Activated CD8-positive, alpha-beta T cell treated with anti-CD3 and anti-CD28 coated beads for 36 hours (primary cell): ENCODE data around the gene SMTNL2. TPM values are rescaled to one million over a fixed set of nuclear protein-coding genes. Genes with fewer than 3 reads are reported as not detected.

Source experiments
- ATAC-seq: fragments of 200-7000 bp; cut with Tn5 transposase; one replicate; pipeline ENCODE4 v1.10.0; 2021; ENCODE audit warnings: mild to moderate bottlenecking, moderate library complexity
- CTCF ChIA-PET: fragments of 350-600 bp; sonication (Branson Sonifier 250); formaldehyde crosslinking; loops from one replicate; lab custom pipeline; 2021; ENCODE audit warnings: antibody characterized with exemption; lab: Charles Lee
- POLR2A ChIA-PET: fragments of 350-600 bp; sonication (Branson Sonifier 250); formaldehyde crosslinking; loops from one replicate; lab custom pipeline; 2021; ENCODE audit warnings: antibody characterized with exemption; lab: Charles Lee
- DNase-seq: peaks from one replicate; pipeline ENCODE4 v3.0.0-alpha.2; 2020
- H3K27ac Mint-ChIP-seq: one replicate; pipeline ENCODE4 v1.8.0; 2021; ENCODE audit warnings: mild to moderate bottlenecking, mixed read lengths
- H3K27me3 Mint-ChIP-seq: one replicate; pipeline ENCODE4 v1.8.0; 2021; ENCODE audit warnings: mixed read lengths
- H3K36me3 Mint-ChIP-seq: one replicate; pipeline ENCODE4 v1.8.0; 2021; ENCODE audit warnings: low read depth, mixed read lengths
- H3K4me1 Mint-ChIP-seq: one replicate; pipeline ENCODE4 v1.8.0; 2021; ENCODE audit warnings: low read depth, mixed read lengths
- H3K4me3 Mint-ChIP-seq: one replicate; pipeline ENCODE4 v1.8.0; 2021; ENCODE audit warnings: mild to moderate bottlenecking, moderate library complexity, mixed read lengths
- H3K9me3 Mint-ChIP-seq: one replicate; pipeline ENCODE4 v1.8.0; 2021; ENCODE audit warnings: mixed read lengths
- intact Hi-C: fragments of 100-400 bp; cut with micrococcal nuclease; formaldehyde crosslinking; loops from one replicate; pipeline ENCODE4 v1.10.0; 2022
- total RNA-seq, 2 experiments: library from RNA; stranded (reverse); gene quantifications; one replicate each; pipeline ENCODE4 v1.2.3, GENCODE V29; 2021
- TF ChIP-seq, protein P1 (sequence below): fragments of 200-600 bp; IDR thresholded peaks from one replicate; pipeline ENCODE4 v1.8.0; 2022; ENCODE audit warnings: antibody characterized with exemption, mild to moderate bottlenecking

SMTNL2 gene
- total RNA-seq, 2 experiments from 2014 or later = not detected

DNA sequence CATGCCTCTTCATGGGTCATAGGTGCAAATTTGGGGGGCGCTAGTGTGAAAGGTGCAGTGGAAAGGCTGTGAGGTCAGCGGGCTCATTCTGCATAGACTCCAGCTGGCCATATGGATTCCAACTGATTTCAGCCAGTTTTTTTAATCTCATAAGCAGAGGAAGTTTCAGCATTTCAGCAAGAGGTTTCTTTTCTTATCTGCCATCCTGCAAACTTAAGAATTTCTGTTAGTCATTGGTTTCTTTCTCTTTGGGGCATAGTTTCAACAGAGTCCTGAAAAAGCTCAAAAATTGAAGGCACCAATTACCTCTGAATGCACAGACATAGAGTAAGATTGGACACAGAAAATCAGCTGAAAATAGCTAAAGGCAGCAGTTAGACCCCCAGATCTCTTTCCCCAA lies 73.3 kb downstream of the SMTNL2 start:
- no peak for DNase-seq
- peaks cover 4% of the 10 kb centered on the region for H3K27me3 Mint-ChIP-seq
- no peak for ATAC-seq
- POLR2A ChIA-PET = no interaction called here
- H3K4me1 Mint-ChIP-seq = peaks cover 11% of the 10 kb centered on the region
- no peaks in the 10 kb centered on the region for H3K9me3 Mint-ChIP-seq
- H3K36me3 Mint-ChIP-seq = no peaks in the 10 kb centered on the region
- H3K4me3 Mint-ChIP-seq = no peak overlapping the region
- CTCF ChIA-PET = interaction anchor here (1.0 to 1.9 kb wide), 6 partner anchors 11 to 237 kb away, joined by 3 to 7 read pairs (median 4); no protein-coding TSS in a partner anchor
- intact Hi-C loops = no loop called here
- TF ChIP-seq, protein P1, sequence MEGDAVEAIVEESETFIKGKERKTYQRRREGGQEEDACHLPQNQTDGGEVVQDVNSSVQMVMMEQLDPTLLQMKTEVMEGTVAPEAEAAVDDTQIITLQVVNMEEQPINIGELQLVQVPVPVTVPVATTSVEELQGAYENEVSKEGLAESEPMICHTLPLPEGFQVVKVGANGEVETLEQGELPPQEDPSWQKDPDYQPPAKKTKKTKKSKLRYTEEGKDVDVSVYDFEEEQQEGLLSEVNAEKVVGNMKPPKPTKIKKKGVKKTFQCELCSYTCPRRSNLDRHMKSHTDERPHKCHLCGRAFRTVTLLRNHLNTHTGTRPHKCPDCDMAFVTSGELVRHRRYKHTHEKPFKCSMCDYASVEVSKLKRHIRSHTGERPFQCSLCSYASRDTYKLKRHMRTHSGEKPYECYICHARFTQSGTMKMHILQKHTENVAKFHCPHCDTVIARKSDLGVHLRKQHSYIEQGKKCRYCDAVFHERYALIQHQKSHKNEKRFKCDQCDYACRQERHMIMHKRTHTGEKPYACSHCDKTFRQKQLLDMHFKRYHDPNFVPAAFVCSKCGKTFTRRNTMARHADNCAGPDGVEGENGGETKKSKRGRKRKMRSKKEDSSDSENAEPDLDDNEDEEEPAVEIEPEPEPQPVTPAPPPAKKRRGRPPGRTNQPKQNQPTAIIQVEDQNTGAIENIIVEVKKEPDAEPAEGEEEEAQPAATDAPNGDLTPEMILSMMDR = no peak
- H3K27ac Mint-ChIP-seq = no peak overlapping the region

Other genes with a start within 250 kb of the SMTNL2 start
- gene UBE2G1, start 217.9 kb upstream of the SMTNL2 start, total RNA-seq = 10 to 100 TPM; 40.2 to 44.0 TPM
- 10 to 100 TPM; 24.7 to 25.7 TPM for gene SPNS3, start 150.6 kb upstream of the SMTNL2 start, total RNA-seq
- gene SPNS2, start 85.6 kb upstream of the SMTNL2 start, total RNA-seq = 1 to 10 TPM in 1 of 2 experiments, under 1 TPM in 1; 0.95 to 1.2 TPM
- gene MYBBP1A, start 29.1 kb upstream of the SMTNL2 start, total RNA-seq = 100 to 1,000 TPM; 104 to 107 TPM
- gene GGT6, start 24.0 kb upstream of the SMTNL2 start, total RNA-seq = not detected
- gene ALOX15, start 57.1 kb downstream of the SMTNL2 start, total RNA-seq = not detected
- 100 to 1,000 TPM; 108 to 117 TPM for gene PELP1, start 119.6 kb downstream of the SMTNL2 start, total RNA-seq
- gene ARRB2, start 126.1 kb downstream of the SMTNL2 start, total RNA-seq = 100 to 1,000 TPM; 163 to 176 TPM
- gene MED11, start 146.9 kb downstream of the SMTNL2 start, total RNA-seq = 10 to 100 TPM; 19.0 to 23.8 TPM
- gene ZMYND15, start 155.3 kb downstream of the SMTNL2 start, total RNA-seq = not detected
- 1 to 10 TPM; 2.0 to 2.5 TPM for gene CXCL16, start 155.4 kb downstream of the SMTNL2 start, total RNA-seq
- not detected for gene TM4SF5, start 187.4 kb downstream of the SMTNL2 start, total RNA-seq
- gene VMO1, start 201.8 kb downstream of the SMTNL2 start, total RNA-seq = not detected
- not detected for gene GLTPD2, start 204.4 kb downstream of the SMTNL2 start, total RNA-seq
- gene PSMB6, start 211.6 kb downstream of the SMTNL2 start, total RNA-seq = 100 to 1,000 TPM; 131 to 139 TPM
- 1 to 10 TPM; 6.2 to 6.8 TPM for gene PLD2, start 222.6 kb downstream of the SMTNL2 start, total RNA-seq
- gene MINK1, start 248.8 kb downstream of the SMTNL2 start, total RNA-seq = 10 to 100 TPM; 50.8 to 51.5 TPM